Measurements from ENCODE around the gene SAG. TPM values are rescaled to one million over a fixed set of nuclear protein-coding genes. Genes with fewer than 3 reads are reported as not detected.

The SAG gene
- total and polyA plus RNA-seq, 2 experiments from 2014 or later, result 0.21 TPM; not detected in 1

DNA sequence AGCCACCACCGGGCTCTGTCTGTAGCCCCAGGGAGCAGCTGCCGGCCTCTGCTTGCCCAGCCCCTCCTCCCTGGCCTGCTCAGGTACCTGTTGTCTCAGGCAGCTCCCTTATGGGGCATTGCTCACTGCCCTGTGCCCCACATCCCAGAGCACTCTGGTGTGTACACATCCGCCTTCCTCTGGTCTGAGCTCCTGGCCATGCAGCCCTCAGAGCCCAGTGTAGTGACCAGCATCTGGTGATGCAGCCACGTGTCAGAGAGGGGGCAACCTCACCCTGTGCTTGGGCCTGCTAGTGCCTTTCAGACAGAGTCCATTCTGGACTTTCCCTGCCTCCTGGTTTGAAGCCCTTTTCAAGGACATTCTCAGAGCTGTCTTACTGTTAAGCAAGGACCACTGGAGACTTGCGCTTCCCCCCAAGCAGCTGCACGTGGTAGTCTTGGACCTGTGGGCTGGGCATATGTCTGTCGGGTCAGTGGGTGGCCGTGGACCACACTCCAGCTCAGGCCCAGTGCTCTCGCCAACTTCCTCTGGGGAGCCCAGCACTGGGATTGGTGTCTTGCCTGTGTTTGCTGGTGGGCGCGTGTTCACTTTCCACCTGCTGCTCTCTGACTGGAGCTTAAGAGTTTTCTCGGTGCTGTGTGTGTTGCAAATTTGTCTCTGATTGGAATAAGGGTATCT lies 77.3 kb downstream of the SAG start:
- peaks cover 52% of the 10 kb centered on the region for H3K4me1 ChIP-seq (ENCODE audit: low read depth)
- H3K27me3 ChIP-seq, result no peaks in the 10 kb centered on the region
- TF ChIP-seq, protein P1, sequence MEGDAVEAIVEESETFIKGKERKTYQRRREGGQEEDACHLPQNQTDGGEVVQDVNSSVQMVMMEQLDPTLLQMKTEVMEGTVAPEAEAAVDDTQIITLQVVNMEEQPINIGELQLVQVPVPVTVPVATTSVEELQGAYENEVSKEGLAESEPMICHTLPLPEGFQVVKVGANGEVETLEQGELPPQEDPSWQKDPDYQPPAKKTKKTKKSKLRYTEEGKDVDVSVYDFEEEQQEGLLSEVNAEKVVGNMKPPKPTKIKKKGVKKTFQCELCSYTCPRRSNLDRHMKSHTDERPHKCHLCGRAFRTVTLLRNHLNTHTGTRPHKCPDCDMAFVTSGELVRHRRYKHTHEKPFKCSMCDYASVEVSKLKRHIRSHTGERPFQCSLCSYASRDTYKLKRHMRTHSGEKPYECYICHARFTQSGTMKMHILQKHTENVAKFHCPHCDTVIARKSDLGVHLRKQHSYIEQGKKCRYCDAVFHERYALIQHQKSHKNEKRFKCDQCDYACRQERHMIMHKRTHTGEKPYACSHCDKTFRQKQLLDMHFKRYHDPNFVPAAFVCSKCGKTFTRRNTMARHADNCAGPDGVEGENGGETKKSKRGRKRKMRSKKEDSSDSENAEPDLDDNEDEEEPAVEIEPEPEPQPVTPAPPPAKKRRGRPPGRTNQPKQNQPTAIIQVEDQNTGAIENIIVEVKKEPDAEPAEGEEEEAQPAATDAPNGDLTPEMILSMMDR (IDR thresholded peaks at IDR 0.05; ENCODE audit: low read depth, low read length), result no peak
- H3K36me3 ChIP-seq, result no peaks in the 10 kb centered on the region
- no peak for DNase-seq (ENCODE audit: low read depth in 1 of 2, low spot score in 1 of 2)
- H3K27ac ChIP-seq, result peak overlapping the region; percentile 88
- no peaks in the 10 kb centered on the region for H3K9me3 ChIP-seq (ENCODE audit: low read depth)
- no peak overlapping the region for H3K4me3 ChIP-seq

DNA sequence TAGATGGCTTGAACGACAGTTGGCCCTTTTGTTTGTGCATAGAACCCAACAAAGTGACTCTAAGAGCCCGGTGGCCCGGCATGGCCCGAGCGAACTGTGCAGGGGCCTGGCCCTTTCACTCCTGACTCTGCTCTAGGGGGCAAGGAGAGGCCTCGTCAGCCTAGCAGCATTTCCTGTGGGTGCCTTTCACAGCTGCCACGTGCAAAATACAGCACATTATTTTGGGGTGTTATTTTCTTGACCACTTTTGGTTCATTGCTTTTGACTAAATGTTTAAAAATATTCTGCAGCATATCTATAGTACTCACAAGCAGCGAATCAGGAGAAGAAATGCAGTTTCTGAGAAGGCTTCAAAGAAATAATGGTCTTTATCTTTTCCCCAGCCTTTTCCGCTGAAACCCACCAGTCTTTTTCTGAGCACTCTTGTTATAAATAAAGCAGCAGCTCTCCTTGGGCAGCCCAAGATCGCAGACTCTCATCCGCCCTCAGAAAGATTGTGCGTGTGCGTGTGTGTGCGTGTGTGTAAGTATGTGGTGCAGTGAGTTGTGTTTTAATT lies 78.0 kb downstream of the SAG start:
- Histone ChIP-seq H3K9me3 (ENCODE audit: low read depth) (no peaks in the 10 kb centered on the region), H3K36me3 (no peaks in the 10 kb centered on the region), H3K4me1 (ENCODE audit: low read depth) (peaks cover 50% of the 10 kb centered on the region), H3K27me3 (no peaks in the 10 kb centered on the region), H3K4me3 (no peak overlapping the region), H3K27ac (peak overlapping the region; percentile 88)
- TF ChIP-seq, protein P1 (IDR thresholded peaks at IDR 0.05; ENCODE audit: low read depth, low read length), result no peak
- peak; percentile 23 to 49 for DNase-seq (ENCODE audit: low read depth in 1 of 2, low spot score in 1 of 2)

DNA sequence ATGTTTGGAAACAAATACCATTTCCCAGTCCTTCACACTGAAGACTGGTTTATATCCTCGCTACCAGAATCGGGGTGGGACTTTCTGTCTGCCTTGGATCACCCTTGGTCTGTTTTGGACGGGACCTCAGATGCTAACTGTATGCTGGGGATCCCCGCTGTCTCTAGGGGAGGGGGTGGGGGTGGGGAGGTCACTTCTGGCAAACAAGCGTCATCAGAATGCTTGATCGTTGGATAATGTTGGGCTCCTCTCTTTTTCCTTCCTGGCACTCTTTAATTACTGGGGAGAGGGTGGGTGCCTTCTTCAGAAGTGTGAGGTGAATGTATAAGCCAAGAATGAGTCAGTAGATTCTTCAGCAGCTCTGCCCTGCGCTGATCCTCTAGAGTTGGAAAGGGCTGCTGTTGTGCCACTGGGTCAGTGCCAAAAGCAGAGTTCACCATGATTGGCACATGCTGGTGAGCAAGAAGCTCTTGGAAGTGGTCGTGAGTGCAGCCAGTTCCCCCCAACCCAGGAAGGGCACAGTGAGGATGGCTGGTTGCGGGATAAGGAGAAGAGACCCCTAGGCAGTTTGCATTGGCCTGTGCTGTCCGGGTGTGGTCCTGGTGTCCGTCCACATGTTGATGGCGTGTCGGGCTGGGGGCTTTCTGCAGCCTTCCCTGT lies 78.9 kb downstream of the SAG start:
- no peaks in the 10 kb centered on the region for H3K36me3 ChIP-seq
- H3K27me3 ChIP-seq, result no peaks in the 10 kb centered on the region
- DNase-seq (ENCODE audit: low read depth in 1 of 2, low spot score in 1 of 2), result peak in 1 of 2 donors; percentile 61
- no peak overlapping the region for H3K4me3 ChIP-seq
- H3K27ac ChIP-seq, result peak overlapping the region; percentile 88
- TF ChIP-seq, protein P1 (IDR thresholded peaks at IDR 0.05; ENCODE audit: low read depth, low read length), result no peak
- no peaks in the 10 kb centered on the region for H3K9me3 ChIP-seq (ENCODE audit: low read depth)
- peaks cover 50% of the 10 kb centered on the region for H3K4me1 ChIP-seq (ENCODE audit: low read depth)

DNA sequence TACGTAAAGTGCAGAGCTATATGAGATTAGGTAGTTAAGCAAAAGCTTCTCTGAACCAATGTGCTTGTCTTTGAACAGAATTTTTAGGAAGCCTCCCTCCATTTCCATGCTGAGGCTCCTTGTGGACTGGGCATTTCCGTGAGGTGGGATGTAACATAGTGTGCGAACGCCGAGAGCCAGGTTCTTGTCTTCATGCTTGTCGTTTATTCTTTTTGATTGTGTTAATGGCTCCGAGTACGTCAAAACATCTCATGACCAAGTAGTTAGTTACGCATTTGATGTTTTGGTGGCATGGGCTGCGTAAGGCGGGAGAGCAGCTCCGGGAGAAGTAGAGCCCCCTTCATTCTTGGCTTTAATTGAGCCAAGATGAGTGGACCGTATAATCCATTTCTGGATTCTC lies 79.6 kb downstream of the SAG start:
- Histone ChIP-seq H3K4me1 (ENCODE audit: low read depth) (peaks cover 50% of the 10 kb centered on the region), H3K9me3 (ENCODE audit: low read depth) (no peaks in the 10 kb centered on the region), H3K36me3 (peaks cover 4% of the 10 kb centered on the region), H3K27me3 (no peaks in the 10 kb centered on the region), H3K27ac (peak overlapping the region; percentile 88), H3K4me3 (no peak overlapping the region)
- TF ChIP-seq, protein P1 (IDR thresholded peaks at IDR 0.05; ENCODE audit: low read depth, low read length), result no peak
- DNase-seq (ENCODE audit: low read depth in 1 of 2, low spot score in 1 of 2), result peak in 1 of 2 donors; percentile 16

DNA sequence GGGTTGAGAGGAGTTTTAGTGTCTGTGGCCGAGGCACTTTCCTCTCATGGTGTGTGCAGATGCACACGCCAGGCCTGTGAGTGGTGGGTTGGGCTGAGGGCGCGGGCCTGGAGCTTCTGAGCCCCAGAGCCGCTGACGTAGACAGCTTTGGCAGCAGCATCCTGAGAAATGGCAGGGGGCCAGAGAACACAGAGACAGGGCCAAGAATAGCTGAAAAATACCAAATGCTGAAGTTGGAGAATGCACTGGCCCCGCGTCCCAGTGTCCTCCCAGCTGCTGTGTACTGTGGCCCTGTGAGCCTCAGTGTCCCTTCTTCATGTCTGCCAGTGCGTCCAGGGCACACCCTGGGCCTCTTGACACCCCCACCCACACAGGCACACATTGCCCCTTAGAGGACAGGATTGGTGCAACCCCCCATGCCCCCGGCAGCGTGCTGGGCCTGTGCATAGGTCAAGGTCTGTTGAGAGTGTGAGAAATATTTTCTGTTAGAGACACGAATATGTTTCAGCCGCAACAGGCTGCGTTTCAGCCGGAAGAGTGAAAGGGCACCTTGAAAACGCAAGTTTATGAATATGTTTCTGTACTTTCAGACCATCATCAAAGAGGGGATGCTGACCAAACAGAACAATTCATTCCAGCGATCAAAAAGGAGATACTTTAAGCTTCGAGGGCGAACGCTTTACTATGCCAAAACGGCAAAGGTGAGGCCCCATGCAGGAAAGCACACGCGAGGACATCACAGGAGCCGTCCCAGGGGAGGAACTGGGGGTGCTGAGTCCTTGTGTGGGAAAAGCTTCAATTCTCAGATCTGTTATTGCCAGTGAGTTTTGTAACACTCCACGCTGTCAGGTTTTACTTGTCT lies 80.3 kb downstream of the SAG start:
- peak; percentile 69 to 98 for DNase-seq (ENCODE audit: low read depth in 1 of 2, low spot score in 1 of 2)

More for the DNA sequence above, 80.3 kb downstream of the SAG start:
- H3K36me3 ChIP-seq, result peaks cover 9% of the 10 kb centered on the region
- H3K9me3 ChIP-seq (ENCODE audit: low read depth), result no peaks in the 10 kb centered on the region
- TF ChIP-seq, protein P1 (IDR thresholded peaks at IDR 0.05; ENCODE audit: low read depth, low read length), result no peak
- H3K27me3 ChIP-seq, result no peaks in the 10 kb centered on the region
- H3K4me1 ChIP-seq (ENCODE audit: low read depth), result peaks cover 50% of the 10 kb centered on the region
- H3K4me3 ChIP-seq, result no peak overlapping the region
- H3K27ac ChIP-seq, result peak overlapping the region; percentile 88
